WTC11 (cell line): ENCODE data around the gene LRRC1. TPM values are rescaled to one million over a fixed set of nuclear protein-coding genes. Genes with fewer than 3 reads are reported as not detected.

Source experiments
- ATAC-seq: fragments of 200-7000 bp; cut with Tn5 transposase; 2 replicates; pipeline ENCODE4 v1.10.0; 2021; ENCODE audit warnings: mild to moderate bottlenecking, moderate library complexity
- CTCF ChIA-PET: fragments of 300-600 bp; sonication (Branson Sonifier 250); formaldehyde crosslinking; loops from one replicate; lab custom pipeline; 2021; ENCODE audit warnings: antibody characterized with exemption; lab: Charles Lee
- POLR2A ChIA-PET: fragments of 350-600 bp; sonication (Branson Sonifier 250); formaldehyde crosslinking; loops from one replicate; lab custom pipeline; 2021; ENCODE audit warnings: antibody characterized with exemption; lab: Charles Lee
- DNase-seq: peaks from one replicate; pipeline ENCODE4 v3.0.0; 2021; ENCODE audit warnings: low spot score
- H3K27ac Mint-ChIP-seq: 2 replicates; pipeline ENCODE4 v1.8.0; 2021; ENCODE audit warnings: mixed read lengths
- H3K27me3 Mint-ChIP-seq: 2 replicates; pipeline ENCODE4 v1.8.0; 2021; ENCODE audit warnings: low read depth, mild to moderate bottlenecking, moderate library complexity, mixed read lengths
- H3K36me3 Mint-ChIP-seq: 2 replicates; pipeline ENCODE4 v1.8.0; 2021; ENCODE audit warnings: mixed read lengths
- H3K4me1 Mint-ChIP-seq: 2 replicates; pipeline ENCODE4 v1.8.0; 2022; ENCODE audit warnings: mixed read lengths
- H3K4me3 Mint-ChIP-seq: 2 replicates; pipeline ENCODE4 v1.8.0; 2021; ENCODE audit warnings: mild to moderate bottlenecking, moderate library complexity, mixed read lengths
- H3K9me3 Mint-ChIP-seq: 2 replicates; pipeline ENCODE4 v1.8.0; 2021; ENCODE audit warnings: mixed read lengths
- ETV6 ChIP-seq: sonication (generic); formaldehyde crosslinking; IDR thresholded peaks from 2 replicates; pipeline ENCODE4 v1.8.1; 2022; ENCODE audit warnings: mild to moderate bottlenecking, missing genetic modification reagents
- KAT7 ChIP-seq: sonication (generic); formaldehyde crosslinking; IDR thresholded peaks from 2 replicates; pipeline ENCODE4 v1.8.1; 2023; ENCODE audit warnings: missing genetic modification reagents, mild to moderate bottlenecking, borderline replicate concordance
- MXD4 ChIP-seq: fragments of 250-450 bp; sonication (Bioruptor Pico); IDR thresholded peaks from 2 replicates; pipeline ENCODE4 v1.8.0; 2021; ENCODE audit warnings: mild to moderate bottlenecking, moderate library complexity, borderline replicate concordance
- MYBL2 ChIP-seq: sonication (generic); formaldehyde crosslinking; IDR thresholded peaks from 2 replicates; pipeline ENCODE4 v1.8.1; 2023; ENCODE audit warnings: mild to moderate bottlenecking, moderate library complexity, missing genetic modification reagents
- NR1H2 ChIP-seq: sonication (generic); formaldehyde crosslinking; IDR thresholded peaks from 2 replicates; pipeline ENCODE4 v1.9.0; 2021; ENCODE audit warnings: mild to moderate bottlenecking, moderate library complexity, missing genetic modification reagents
- SMAD3 ChIP-seq: sonication (generic); formaldehyde crosslinking; IDR thresholded peaks from 2 replicates; pipeline ENCODE4 v1.8.0; 2022; ENCODE audit warnings: missing genetic modification reagents, mild to moderate bottlenecking, borderline replicate concordance
- SOX15 ChIP-seq: fragments of 250-450 bp; sonication (Bioruptor Pico); IDR thresholded peaks from 2 replicates; pipeline ENCODE4 v1.9.0; 2021; ENCODE audit warnings: mild to moderate bottlenecking
- TP53 ChIP-seq: sonication (generic); formaldehyde crosslinking; IDR thresholded peaks from 2 replicates; pipeline ENCODE4 v1.8.1; 2023; ENCODE audit warnings: mild to moderate bottlenecking, missing genetic modification reagents
- ZNF219 ChIP-seq: sonication (generic); formaldehyde crosslinking; IDR thresholded peaks from 2 replicates; pipeline ENCODE4 v1.8.0; 2023; ENCODE audit warnings: missing genetic modification reagents, mild to moderate bottlenecking, borderline replicate concordance
- ZNF263 ChIP-seq: sonication (generic); formaldehyde crosslinking; IDR thresholded peaks from 2 replicates; pipeline ENCODE4 v1.8.1; 2022; ENCODE audit warnings: low read depth, mild to moderate bottlenecking, moderate library complexity, missing genetic modification reagents
- total RNA-seq: library from RNA; stranded (reverse); gene quantifications from 3 replicates; pipeline ENCODE4 v1.2.3, GENCODE V29; 2021
- TF ChIP-seq, protein P1 (sequence below): fragments of 250-450 bp; sonication (Bioruptor Pico); IDR thresholded peaks from 2 replicates; pipeline ENCODE4 v1.8.0; 2021; ENCODE audit warnings: mild to moderate bottlenecking
- TF ChIP-seq, protein P2 (sequence below): sonication (generic); formaldehyde crosslinking; IDR thresholded peaks from 2 replicates; pipeline ENCODE4 v1.8.0; 2023; ENCODE audit warnings: missing genetic modification reagents, mild to moderate bottlenecking, borderline replicate concordance
- TF ChIP-seq, protein P3 (sequence below): sonication (generic); formaldehyde crosslinking; IDR thresholded peaks from 2 replicates; pipeline ENCODE4 v1.8.1; 2022; ENCODE audit warnings: low read depth, missing genetic modification reagents, borderline replicate concordance
- TF ChIP-seq, protein P4 (sequence below): fragments of 250-450 bp; sonication (Bioruptor Pico); conservative IDR thresholded peaks from 2 replicates; pipeline ENCODE4 v1.9.0; 2021; ENCODE audit warnings: mild to moderate bottlenecking
- TF ChIP-seq, protein P5 (sequence below): sonication (generic); formaldehyde crosslinking; conservative IDR thresholded peaks from 2 replicates; pipeline ENCODE4 v1.8.1; 2022; ENCODE audit warnings: mild to moderate bottlenecking, missing genetic modification reagents
- TF ChIP-seq, protein P6 (sequence below): sonication (generic); formaldehyde crosslinking; IDR thresholded peaks from 2 replicates; pipeline ENCODE4 v1.8.0; 2022; ENCODE audit warnings: mild to moderate bottlenecking, missing genetic modification reagents
- TF ChIP-seq, protein P7 (sequence below): sonication (generic); formaldehyde crosslinking; IDR thresholded peaks from 2 replicates; pipeline ENCODE4 v1.8.0; 2023; ENCODE audit warnings: mild to moderate bottlenecking, missing genetic modification reagents

Gene LRRC1
- total RNA-seq, 1 experiment from 2014 or later = 12.7 TPM

DNA sequence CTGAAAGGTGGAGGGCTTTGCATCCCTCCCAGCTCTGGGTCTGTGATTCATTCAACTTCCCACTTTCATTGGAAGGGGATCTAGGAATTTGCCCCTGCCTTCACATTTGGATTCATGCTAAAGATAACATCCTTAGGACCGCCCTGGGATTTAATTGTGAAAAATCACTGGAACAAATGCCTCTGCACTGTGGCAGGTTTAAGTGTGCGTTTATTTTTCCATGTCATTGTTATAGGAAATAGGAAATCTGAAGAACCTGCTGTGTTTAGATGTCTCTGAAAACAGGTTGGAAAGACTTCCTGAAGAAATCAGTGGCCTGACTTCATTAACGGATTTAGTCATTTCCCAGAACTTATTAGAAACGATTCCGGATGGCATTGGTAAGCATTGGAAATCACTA lies 104.7 kb downstream of the LRRC1 start:
- no peak for ATAC-seq
- Mint-ChIP-seq H3K27me3 (no peaks in the 10 kb centered on the region), H3K9me3 (peaks cover 2% of the 10 kb centered on the region; the same call in 1 of the 2 replicates), H3K4me3 (no peak overlapping the region), H3K36me3 (peaks cover 6% of the 10 kb centered on the region; the same call in 1 of the 2 replicates), H3K27ac (0 out of 2 replicates have a peak overlapping the region, but pooled peaks have one; percentile 14), H3K4me1 (peaks cover 8% of the 10 kb centered on the region)
- DNase-seq = no peak
- POLR2A ChIA-PET = no interaction called here
- TF ChIP-seq, protein P1, sequence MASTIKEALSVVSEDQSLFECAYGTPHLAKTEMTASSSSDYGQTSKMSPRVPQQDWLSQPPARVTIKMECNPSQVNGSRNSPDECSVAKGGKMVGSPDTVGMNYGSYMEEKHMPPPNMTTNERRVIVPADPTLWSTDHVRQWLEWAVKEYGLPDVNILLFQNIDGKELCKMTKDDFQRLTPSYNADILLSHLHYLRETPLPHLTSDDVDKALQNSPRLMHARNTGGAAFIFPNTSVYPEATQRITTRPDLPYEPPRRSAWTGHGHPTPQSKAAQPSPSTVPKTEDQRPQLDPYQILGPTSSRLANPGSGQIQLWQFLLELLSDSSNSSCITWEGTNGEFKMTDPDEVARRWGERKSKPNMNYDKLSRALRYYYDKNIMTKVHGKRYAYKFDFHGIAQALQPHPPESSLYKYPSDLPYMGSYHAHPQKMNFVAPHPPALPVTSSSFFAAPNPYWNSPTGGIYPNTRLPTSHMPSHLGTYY (CRISPR knock-in tag) = no peak
- TF ChIP-seq, protein P2, sequence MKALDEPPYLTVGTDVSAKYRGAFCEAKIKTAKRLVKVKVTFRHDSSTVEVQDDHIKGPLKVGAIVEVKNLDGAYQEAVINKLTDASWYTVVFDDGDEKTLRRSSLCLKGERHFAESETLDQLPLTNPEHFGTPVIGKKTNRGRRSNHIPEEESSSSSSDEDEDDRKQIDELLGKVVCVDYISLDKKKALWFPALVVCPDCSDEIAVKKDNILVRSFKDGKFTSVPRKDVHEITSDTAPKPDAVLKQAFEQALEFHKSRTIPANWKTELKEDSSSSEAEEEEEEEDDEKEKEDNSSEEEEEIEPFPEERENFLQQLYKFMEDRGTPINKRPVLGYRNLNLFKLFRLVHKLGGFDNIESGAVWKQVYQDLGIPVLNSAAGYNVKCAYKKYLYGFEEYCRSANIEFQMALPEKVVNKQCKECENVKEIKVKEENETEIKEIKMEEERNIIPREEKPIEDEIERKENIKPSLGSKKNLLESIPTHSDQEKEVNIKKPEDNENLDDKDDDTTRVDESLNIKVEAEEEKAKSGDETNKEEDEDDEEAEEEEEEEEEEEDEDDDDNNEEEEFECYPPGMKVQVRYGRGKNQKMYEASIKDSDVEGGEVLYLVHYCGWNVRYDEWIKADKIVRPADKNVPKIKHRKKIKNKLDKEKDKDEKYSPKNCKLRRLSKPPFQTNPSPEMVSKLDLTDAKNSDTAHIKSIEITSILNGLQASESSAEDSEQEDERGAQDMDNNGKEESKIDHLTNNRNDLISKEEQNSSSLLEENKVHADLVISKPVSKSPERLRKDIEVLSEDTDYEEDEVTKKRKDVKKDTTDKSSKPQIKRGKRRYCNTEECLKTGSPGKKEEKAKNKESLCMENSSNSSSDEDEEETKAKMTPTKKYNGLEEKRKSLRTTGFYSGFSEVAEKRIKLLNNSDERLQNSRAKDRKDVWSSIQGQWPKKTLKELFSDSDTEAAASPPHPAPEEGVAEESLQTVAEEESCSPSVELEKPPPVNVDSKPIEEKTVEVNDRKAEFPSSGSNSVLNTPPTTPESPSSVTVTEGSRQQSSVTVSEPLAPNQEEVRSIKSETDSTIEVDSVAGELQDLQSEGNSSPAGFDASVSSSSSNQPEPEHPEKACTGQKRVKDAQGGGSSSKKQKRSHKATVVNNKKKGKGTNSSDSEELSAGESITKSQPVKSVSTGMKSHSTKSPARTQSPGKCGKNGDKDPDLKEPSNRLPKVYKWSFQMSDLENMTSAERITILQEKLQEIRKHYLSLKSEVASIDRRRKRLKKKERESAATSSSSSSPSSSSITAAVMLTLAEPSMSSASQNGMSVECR (CRISPR knock-in tag) = no peak
- TF ChIP-seq NR1H2 (CRISPR knock-in tag) (no peak), MYBL2 (no peak)
- TF ChIP-seq, protein P3, sequence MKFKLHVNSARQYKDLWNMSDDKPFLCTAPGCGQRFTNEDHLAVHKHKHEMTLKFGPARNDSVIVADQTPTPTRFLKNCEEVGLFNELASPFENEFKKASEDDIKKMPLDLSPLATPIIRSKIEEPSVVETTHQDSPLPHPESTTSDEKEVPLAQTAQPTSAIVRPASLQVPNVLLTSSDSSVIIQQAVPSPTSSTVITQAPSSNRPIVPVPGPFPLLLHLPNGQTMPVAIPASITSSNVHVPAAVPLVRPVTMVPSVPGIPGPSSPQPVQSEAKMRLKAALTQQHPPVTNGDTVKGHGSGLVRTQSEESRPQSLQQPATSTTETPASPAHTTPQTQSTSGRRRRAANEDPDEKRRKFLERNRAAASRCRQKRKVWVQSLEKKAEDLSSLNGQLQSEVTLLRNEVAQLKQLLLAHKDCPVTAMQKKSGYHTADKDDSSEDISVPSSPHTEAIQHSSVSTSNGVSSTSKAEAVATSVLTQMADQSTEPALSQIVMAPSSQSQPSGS = no peak
- TF ChIP-seq, protein P4, sequence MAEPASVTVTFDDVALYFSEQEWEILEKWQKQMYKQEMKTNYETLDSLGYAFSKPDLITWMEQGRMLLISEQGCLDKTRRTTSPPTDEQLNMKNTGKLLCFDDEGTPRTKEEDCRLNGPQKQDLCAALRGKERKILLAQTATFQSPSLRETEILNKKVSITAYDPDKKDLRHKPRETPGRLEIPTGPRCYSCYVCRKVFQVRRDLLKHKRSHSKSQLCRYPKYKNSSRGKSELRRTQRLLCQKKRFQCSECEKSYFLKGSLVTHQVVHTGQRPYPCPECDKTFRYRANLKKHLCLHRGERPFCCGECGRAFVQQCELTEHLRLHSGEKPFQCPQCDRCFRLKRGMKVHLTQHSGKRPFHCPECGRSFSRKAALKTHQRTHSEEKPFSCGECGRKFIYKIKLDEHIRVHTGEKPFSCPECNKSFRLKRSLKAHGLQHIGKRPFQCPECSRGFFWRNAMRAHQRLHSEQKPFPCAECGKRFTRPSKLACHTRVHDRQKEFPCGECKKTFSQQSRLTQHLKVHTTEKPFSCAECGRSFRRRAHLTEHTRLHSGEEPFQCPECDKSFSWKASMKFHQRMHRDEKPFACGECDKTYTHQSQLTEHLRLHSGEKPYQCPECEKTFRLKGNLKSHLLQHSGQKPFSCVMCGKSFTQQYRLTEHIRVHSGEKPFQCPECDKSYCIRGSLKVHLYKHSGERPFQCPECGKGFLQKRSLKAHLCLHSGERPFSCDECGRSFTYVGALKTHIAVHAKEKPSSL = no peak
- CTCF ChIA-PET = no interaction called here

DNA sequence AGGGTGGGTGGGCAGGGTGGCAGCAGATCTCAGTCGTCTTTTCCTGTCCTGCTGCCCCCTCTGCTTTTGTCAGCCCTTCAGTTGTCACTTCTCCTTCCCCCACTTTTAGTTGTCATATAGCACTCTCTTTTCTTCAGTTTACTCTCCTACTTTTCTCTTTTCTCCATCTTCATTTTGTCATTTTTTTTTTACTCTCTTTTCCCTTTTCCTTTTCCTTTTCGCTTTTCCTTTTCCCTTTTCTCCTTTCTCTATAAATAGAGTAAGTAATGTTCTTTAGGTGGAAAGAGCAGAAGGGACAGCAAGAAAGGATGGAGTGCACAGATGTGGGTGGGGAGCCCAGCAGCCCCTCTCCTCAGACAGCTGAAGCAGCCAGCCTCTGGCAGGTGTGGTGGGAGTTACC lies 108.6 kb downstream of the LRRC1 start:
- peaks cover 11% of the 10 kb centered on the region for H3K36me3 Mint-ChIP-seq
- ATAC-seq (no peak), DNase-seq (no peak)
- peaks cover 12% of the 10 kb centered on the region for H3K4me1 Mint-ChIP-seq
- POLR2A ChIA-PET = no interaction called here
- TF ChIP-seq KAT7 (no peak), SMAD3 (CRISPR knock-in tag) (no peak), ETV6 (CRISPR knock-in tag) (no peak), SOX15 (CRISPR knock-in tag) (no peak), ZNF219 (CRISPR knock-in tag) (no peak), ZNF263 (CRISPR knock-in tag) (no peak), TP53 (no peak), MXD4 (CRISPR knock-in tag) (no peak)
- TF ChIP-seq, protein P5, sequence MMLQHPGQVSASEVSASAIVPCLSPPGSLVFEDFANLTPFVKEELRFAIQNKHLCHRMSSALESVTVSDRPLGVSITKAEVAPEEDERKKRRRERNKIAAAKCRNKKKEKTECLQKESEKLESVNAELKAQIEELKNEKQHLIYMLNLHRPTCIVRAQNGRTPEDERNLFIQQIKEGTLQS (CRISPR knock-in tag) = no peak
- TF ChIP-seq, protein P4 = no peak
- TF ChIP-seq, protein P6, sequence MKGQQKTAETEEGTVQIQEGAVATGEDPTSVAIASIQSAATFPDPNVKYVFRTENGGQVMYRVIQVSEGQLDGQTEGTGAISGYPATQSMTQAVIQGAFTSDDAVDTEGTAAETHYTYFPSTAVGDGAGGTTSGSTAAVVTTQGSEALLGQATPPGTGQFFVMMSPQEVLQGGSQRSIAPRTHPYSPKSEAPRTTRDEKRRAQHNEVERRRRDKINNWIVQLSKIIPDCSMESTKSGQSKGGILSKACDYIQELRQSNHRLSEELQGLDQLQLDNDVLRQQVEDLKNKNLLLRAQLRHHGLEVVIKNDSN (CRISPR knock-in tag) = no peak
- TF ChIP-seq, protein P7, sequence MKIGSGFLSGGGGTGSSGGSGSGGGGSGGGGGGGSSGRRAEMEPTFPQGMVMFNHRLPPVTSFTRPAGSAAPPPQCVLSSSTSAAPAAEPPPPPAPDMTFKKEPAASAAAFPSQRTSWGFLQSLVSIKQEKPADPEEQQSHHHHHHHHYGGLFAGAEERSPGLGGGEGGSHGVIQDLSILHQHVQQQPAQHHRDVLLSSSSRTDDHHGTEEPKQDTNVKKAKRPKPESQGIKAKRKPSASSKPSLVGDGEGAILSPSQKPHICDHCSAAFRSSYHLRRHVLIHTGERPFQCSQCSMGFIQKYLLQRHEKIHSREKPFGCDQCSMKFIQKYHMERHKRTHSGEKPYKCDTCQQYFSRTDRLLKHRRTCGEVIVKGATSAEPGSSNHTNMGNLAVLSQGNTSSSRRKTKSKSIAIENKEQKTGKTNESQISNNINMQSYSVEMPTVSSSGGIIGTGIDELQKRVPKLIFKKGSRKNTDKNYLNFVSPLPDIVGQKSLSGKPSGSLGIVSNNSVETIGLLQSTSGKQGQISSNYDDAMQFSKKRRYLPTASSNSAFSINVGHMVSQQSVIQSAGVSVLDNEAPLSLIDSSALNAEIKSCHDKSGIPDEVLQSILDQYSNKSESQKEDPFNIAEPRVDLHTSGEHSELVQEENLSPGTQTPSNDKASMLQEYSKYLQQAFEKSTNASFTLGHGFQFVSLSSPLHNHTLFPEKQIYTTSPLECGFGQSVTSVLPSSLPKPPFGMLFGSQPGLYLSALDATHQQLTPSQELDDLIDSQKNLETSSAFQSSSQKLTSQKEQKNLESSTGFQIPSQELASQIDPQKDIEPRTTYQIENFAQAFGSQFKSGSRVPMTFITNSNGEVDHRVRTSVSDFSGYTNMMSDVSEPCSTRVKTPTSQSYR (CRISPR knock-in tag) = no peak
- H3K9me3 Mint-ChIP-seq = no peaks in the 10 kb centered on the region
- no peak overlapping the region for H3K4me3 Mint-ChIP-seq
- H3K27me3 Mint-ChIP-seq = no peaks in the 10 kb centered on the region
- H3K27ac Mint-ChIP-seq = no peak overlapping the region
- CTCF ChIA-PET = no interaction called here
